OCI-LY7 (cell line): ENCODE results near the gene GGNBP2. TPM values are rescaled to one million over a fixed set of nuclear protein-coding genes. Genes with fewer than 3 reads are reported as not detected.

ENCODE experiments used
- Bru-seq: library from RNA; stranded (reverse); fragments of 400-500 nt; gene quantifications from one replicate; lab custom pipeline; 2021; lab: Mats Ljungman, UMichigan
- BruChase-seq, 2 experiments: library from RNA; stranded (reverse); fragments of 400-500 nt; gene quantifications; one replicate each; lab custom pipeline; 2021; lab: Mats Ljungman, UMichigan
- BruUV-seq: library from RNA; stranded (reverse); fragments of 400-500 nt; replicated peaks from 2 replicates; lab custom pipeline; 2021; lab: Mats Ljungman, UMichigan
- CTCF ChIA-PET: fragments of 300-600 bp; sonication (Branson Sonifier 250); formaldehyde crosslinking; loops from one replicate; lab custom pipeline; 2022; ENCODE audit warnings: antibody characterized with exemption; ENCODE audit not compliant: unreplicated experiment; lab: Charles Lee
- POLR2A ChIA-PET: fragments of 300-600 bp; sonication (Branson Sonifier 250); formaldehyde crosslinking; loops from one replicate; lab custom pipeline; 2022; ENCODE audit warnings: antibody characterized with exemption; lab: Charles Lee
- DNase-seq: peaks from one replicate; pipeline ENCODE4 v3.0.0-alpha.2; 2015; ENCODE audit warnings: low spot score
- H2AFZ ChIP-seq: fragments of 200-600 bp; sonication (generic), shearing (Covaris generic); 2 replicates; pipeline ENCODE4 v1.6.1; 2014; ENCODE audit warnings: mild to moderate bottlenecking, antibody characterized with exemption, low read length, moderate library complexity
- H3K27ac ChIP-seq: fragments of 200-600 bp; sonication (generic); 2 replicates; pipeline ENCODE4 v1.5.1; 2014; ENCODE audit warnings: mixed run types, low read depth, mild to moderate bottlenecking, moderate library complexity, low read length, inconsistent platforms; ENCODE audit not compliant: poor library complexity, severe bottlenecking
- H3K36me3 ChIP-seq: fragments of 200-600 bp; sonication (generic); 2 replicates; pipeline ENCODE4 v1.6.1; 2014; ENCODE audit warnings: mild to moderate bottlenecking, antibody characterized with exemption, low read length, moderate library complexity, mixed read lengths; ENCODE audit not compliant: insufficient read depth
- H3K4me1 ChIP-seq: fragments of 200-600 bp; sonication (generic); 2 replicates; pipeline ENCODE4 v1.5.1; 2014; ENCODE audit warnings: mild to moderate bottlenecking, low read length; ENCODE audit not compliant: insufficient read depth, poor library complexity, severe bottlenecking
- H3K4me2 ChIP-seq: fragments of 200-600 bp; sonication (generic); 2 replicates; pipeline ENCODE4 v1.6.1; 2014; ENCODE audit warnings: mild to moderate bottlenecking, low read length
- H3K4me3 ChIP-seq: fragments of 200-600 bp; sonication (generic); 2 replicates; pipeline ENCODE4 v1.5.1; 2014; ENCODE audit warnings: mild to moderate bottlenecking, low read depth, low read length; ENCODE audit not compliant: poor library complexity, severe bottlenecking
- H3K79me2 ChIP-seq: fragments of 200-600 bp; sonication (generic); 2 replicates; pipeline ENCODE4 v1.6.1; 2016; ENCODE audit warnings: low read depth, mild to moderate bottlenecking, low read length, moderate library complexity, mixed read lengths; ENCODE audit not compliant: insufficient read depth
- H3K9me2 ChIP-seq: fragments of 200-600 bp; sonication (generic); 2 replicates; pipeline ENCODE4 v1.6.1; 2016; ENCODE audit warnings: mild to moderate bottlenecking, low read length, mixed read lengths; ENCODE audit not compliant: insufficient read depth
- H3K9me3 ChIP-seq: fragments of 200-600 bp; sonication (generic); 2 replicates; pipeline ENCODE4 v1.6.1; 2014; ENCODE audit warnings: mild to moderate bottlenecking, mixed run types, low read length, mixed read lengths
- H4K20me1 ChIP-seq: fragments of 200-600 bp; sonication (generic); 2 replicates; pipeline ENCODE4 v1.6.1; 2014; ENCODE audit warnings: mild to moderate bottlenecking, antibody characterized with exemption, low read length, moderate library complexity, mixed read lengths; ENCODE audit not compliant: insufficient read depth
- CTCF ChIP-seq: fragments of 200-600 bp; sonication (generic); conservative IDR thresholded peaks from 2 replicates; pipeline ENCODE4 v1.5.1; 2014; ENCODE audit warnings: mild to moderate bottlenecking, antibody characterized with exemption, low read length, moderate library complexity, mixed read lengths
- EZH2phosphoT487 ChIP-seq: fragments of 200-600 bp; sonication (generic); IDR thresholded peaks from 2 replicates; pipeline ENCODE4 v1.6.1; 2018; ENCODE audit warnings: low read depth, borderline replicate concordance, mild to moderate bottlenecking, mixed run types, antibody characterized with exemption, low read length, moderate library complexity, mixed read lengths
- intact Hi-C: fragments of 100-400 bp; cut with micrococcal nuclease; formaldehyde crosslinking; loops from one replicate; pipeline ENCODE4 v1.10.0; 2022; ENCODE audit not compliant: unreplicated experiment
- long read RNA-seq: library from polyadenylated mRNA; stranded (forward); transcript quantifications from one replicate; pipeline ENCODE4 v2.0.0, GENCODE V29; 2022
- total RNA-seq, 2 experiments: library from RNA; depleted of rRNA in 1 of 2; stranded (reverse); fragments of >200 nt in 1 of 2; shearing (Covaris generic) in 1 of 2; gene quantifications; 2 replicates each; pipeline ENCODE4 v1.2.3, GENCODE V29; 2014 to 2022

Gene GGNBP2
- total RNA-seq (2014; rRNA removed; shearing (Covaris generic)) (66.5 and 76.1 TPM in 2 replicates), total RNA-seq (2022) (115 and 123 TPM in 2 replicates), Bru-seq, nascent RNA (percentile 92 among the genes with signal in this experiment), BruChase-seq, experiment 1, labeled RNA remaining after a 6-hour chase (percentile 88 among the genes with signal in this experiment), BruChase-seq, experiment 2, labeled RNA remaining after a 2-hour chase (percentile 89 among the genes with signal in this experiment)
- long read RNA-seq, transcript GGNBP2-210 (2 exons, 2,315 nt), result minor isoform, 9 of 193 reads
- long read RNA-seq, transcript GGNBP2-212 (14 exons, 2,847 nt), result major isoform, 34 of 193 reads
- long read RNA-seq, partial matches to known transcripts, result 112 of 193 reads
- long read RNA-seq, other reads (novel, unspliced or antisense), result 37 of 193 reads

- no peak for TF ChIP-seq EZH2phosphoT487
- no peak for TF ChIP-seq CTCF
- peak within 1 kb of the TSS; percentile 75 for H2AFZ ChIP-seq
- H3K79me2 ChIP-seq, result peaks cover 57% of the 10 kb centered on the region
- H3K27ac ChIP-seq, result peak within 1 kb of the TSS; percentile 95
- H4K20me1 ChIP-seq, result peaks cover 25% of the 10 kb centered on the region
- H3K9me2 ChIP-seq, result no peaks in the 10 kb centered on the region
- BruUV-seq, result TSS peak; percentile 73
- no peaks in the 10 kb centered on the region for H3K9me3 ChIP-seq
- peaks cover 29% of the 10 kb centered on the region for H3K4me1 ChIP-seq
- H3K4me3 ChIP-seq, result peak within 1 kb of the TSS; percentile 97
- H3K4me2 ChIP-seq, result peak within 1 kb of the TSS; percentile 98
- POLR2A ChIA-PET, result no interaction called here
- H3K36me3 ChIP-seq, result peaks cover 46% of the 10 kb centered on the region
- peak; percentile 95 for DNase-seq
- intact Hi-C loops, result loop anchor here (2.0 kb wide), 1 partner anchor 56 kb away; the partner anchor contains the start of gene MRM1
- CTCF ChIA-PET, result interaction anchor here (0.6 kb wide), 1 partner anchor 706 kb away, joined by 5 read pairs; no protein-coding TSS in a partner anchor
These were observed at the start of gene GGNBP2 for GRCh38 chr17:36544307-36545076. Gene GGNBP2, plus strand, starts transcription at chr17:36544919. Its CDS starts 806 bp downstream, at chr17:36545725.

GRCh38 chr17:36495076-36495578, 49.6 kb upstream of the GGNBP2 start:
- TF ChIP-seq EZH2phosphoT487, result no peak
- no peak for TF ChIP-seq CTCF
- no peaks in the 10 kb centered on the region for H3K4me1 ChIP-seq
- no peaks in the 10 kb centered on the region for H3K9me2 ChIP-seq
- no peak overlapping the region for H3K27ac ChIP-seq
- no TSS peak for BruUV-seq
- no peak overlapping the region for H3K4me3 ChIP-seq
- H3K9me3 ChIP-seq, result peaks cover 3% of the 10 kb centered on the region; the same call in 1 of the 2 replicates
- peaks cover 16% of the 10 kb centered on the region; the same call in 1 of the 2 replicates for H3K79me2 ChIP-seq
- intact Hi-C loops, result no loop called here
- H4K20me1 ChIP-seq, result no peaks in the 10 kb centered on the region
- no peak overlapping the region for H2AFZ ChIP-seq
- H3K4me2 ChIP-seq, result no peak overlapping the region
- H3K36me3 ChIP-seq, result peaks cover 89% of the 10 kb centered on the region
- CTCF ChIA-PET, result no interaction called here
- POLR2A ChIA-PET, result interaction anchor here (0.6 to 1.5 kb wide), 3 partner anchors 10 to 1318 kb away, joined by 3 to 5 read pairs (median 4); no protein-coding TSS in a partner anchor
- DNase-seq, result no peak
